Glutamatergic neuron (in vitro differentiated cells): Measurements from ENCODE around the gene TMEM229B. TPM values are rescaled to one million over a fixed set of nuclear protein-coding genes. Genes with fewer than 3 reads are reported as not detected.

Experiments
- DNase-seq: peaks from one replicate; pipeline ENCODE4 v3.0.0; 2022
- H3K27ac Mint-ChIP-seq: one replicate; pipeline ENCODE4 v1.8.0; 2020; ENCODE audit warnings: mild to moderate bottlenecking, mixed read lengths, inconsistent platforms; ENCODE audit not compliant: unreplicated experiment
- H3K27me3 Mint-ChIP-seq: one replicate; pipeline ENCODE4 v1.8.0; 2020; ENCODE audit warnings: mild to moderate bottlenecking, moderate library complexity, mixed read lengths, inconsistent platforms; ENCODE audit not compliant: unreplicated experiment
- H3K36me3 Mint-ChIP-seq: one replicate; pipeline ENCODE4 v1.8.0; 2020; ENCODE audit warnings: mild to moderate bottlenecking, mixed read lengths, inconsistent platforms; ENCODE audit not compliant: unreplicated experiment
- H3K4me1 Mint-ChIP-seq: one replicate; pipeline ENCODE4 v1.8.0; 2020; ENCODE audit warnings: mild to moderate bottlenecking, low read depth, mixed read lengths, inconsistent platforms; ENCODE audit not compliant: unreplicated experiment
- H3K4me3 Mint-ChIP-seq: one replicate; pipeline ENCODE4 v1.8.0; 2020; ENCODE audit warnings: mild to moderate bottlenecking, mixed read lengths, inconsistent platforms; ENCODE audit not compliant: unreplicated experiment
- H3K9me3 Mint-ChIP-seq: one replicate; pipeline ENCODE4 v1.8.0; 2020; ENCODE audit warnings: mild to moderate bottlenecking, moderate library complexity, mixed read lengths, inconsistent platforms; ENCODE audit not compliant: unreplicated experiment
- total RNA-seq: library from RNA; stranded (reverse); fragmentation: NEBNext Ultra II Directional; extraction: Animal tissue kit (Norgen Biotek cat#: 25700); gene quantifications from one replicate; pipeline ENCODE4 v1.2.1, GENCODE V29; 2021; ENCODE audit not compliant: unreplicated experiment
- TF ChIP-seq, protein P1 (sequence below): fragments of 200-600 bp; sonication (generic); IDR thresholded peaks from one replicate; pipeline ENCODE4 v1.5.0; 2021; ENCODE audit not compliant: partially characterized antibody, unreplicated experiment

TMEM229B gene
- total RNA-seq, 1 donor from 2014 or later, result 7.5 TPM

DNA sequence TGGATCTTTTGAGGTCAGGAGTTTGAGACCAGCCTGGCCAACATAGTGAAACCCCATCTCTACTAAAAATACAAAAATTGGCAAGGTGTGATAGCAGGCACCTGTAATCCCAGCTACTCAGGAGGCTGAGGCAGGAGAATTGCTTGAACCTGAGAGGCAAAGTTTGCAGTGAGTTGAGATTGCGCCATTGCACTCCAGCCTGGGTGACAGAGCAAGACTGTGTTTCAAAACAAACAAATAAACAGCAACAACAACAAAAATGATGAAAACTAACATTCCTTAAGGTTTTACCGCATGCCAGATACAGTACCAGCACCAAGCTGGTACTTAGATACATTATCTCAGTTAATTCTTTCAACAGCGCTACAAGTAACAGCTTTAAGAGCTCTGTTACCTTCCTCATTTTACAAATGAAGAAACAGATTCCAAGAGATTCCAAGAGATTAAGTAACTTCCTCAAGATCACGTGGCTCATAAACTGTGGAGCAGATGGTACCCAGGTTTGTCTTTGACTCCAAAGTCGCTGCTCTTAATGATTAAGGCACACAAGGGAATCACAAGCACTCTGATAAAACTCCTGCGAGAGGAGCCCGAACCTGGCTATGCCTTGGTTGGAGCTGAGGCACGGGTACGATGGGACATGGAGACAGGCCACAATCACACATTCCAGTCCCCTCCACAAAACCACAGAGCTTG lies 58.9 kb downstream of the TMEM229B start:
- no peak for DNase-seq
- Mint-ChIP-seq H3K4me1 (no peaks in the 10 kb centered on the region), H3K9me3 (peaks cover 4% of the 10 kb centered on the region)

DNA sequence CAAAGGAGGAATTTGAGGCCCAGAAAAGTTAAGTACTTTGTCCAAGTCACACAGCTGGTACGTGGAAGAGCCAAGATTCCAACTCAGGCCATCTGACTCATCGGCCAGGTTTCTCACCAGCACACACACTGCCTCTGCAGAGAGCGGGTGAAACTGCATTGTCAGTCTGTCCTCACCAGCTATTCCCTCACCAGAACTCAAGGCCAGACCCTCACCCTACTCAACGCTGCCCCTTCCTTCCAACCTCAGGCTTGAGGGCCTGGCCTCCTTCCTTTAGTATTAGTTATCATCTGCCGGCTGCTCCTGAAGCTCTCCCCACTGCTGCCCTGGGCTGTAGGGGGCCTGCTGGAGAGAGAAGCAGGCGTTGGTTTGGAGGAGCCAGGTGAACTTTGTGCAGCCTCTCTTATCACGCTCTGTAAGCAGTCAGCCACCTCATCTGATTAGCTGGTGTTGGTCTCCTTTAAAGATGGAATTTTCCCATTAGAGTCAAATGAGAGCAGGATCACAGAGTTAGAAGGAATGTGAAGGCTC lies 60.0 kb downstream of the TMEM229B start:
- DNase-seq, result no peak
- Mint-ChIP-seq H3K4me1 (no peaks in the 10 kb centered on the region), H3K9me3 (peaks cover 4% of the 10 kb centered on the region), H3K27ac (no peak overlapping the region), H3K27me3 (no peaks in the 10 kb centered on the region), H3K36me3 (no peaks in the 10 kb centered on the region), H3K4me3 (no peak overlapping the region)
- TF ChIP-seq, protein P1, sequence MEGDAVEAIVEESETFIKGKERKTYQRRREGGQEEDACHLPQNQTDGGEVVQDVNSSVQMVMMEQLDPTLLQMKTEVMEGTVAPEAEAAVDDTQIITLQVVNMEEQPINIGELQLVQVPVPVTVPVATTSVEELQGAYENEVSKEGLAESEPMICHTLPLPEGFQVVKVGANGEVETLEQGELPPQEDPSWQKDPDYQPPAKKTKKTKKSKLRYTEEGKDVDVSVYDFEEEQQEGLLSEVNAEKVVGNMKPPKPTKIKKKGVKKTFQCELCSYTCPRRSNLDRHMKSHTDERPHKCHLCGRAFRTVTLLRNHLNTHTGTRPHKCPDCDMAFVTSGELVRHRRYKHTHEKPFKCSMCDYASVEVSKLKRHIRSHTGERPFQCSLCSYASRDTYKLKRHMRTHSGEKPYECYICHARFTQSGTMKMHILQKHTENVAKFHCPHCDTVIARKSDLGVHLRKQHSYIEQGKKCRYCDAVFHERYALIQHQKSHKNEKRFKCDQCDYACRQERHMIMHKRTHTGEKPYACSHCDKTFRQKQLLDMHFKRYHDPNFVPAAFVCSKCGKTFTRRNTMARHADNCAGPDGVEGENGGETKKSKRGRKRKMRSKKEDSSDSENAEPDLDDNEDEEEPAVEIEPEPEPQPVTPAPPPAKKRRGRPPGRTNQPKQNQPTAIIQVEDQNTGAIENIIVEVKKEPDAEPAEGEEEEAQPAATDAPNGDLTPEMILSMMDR, result no peak

More for the DNA sequence above, 58.9 kb downstream of the TMEM229B start:
- TF ChIP-seq, protein P1, result no peak
- Mint-ChIP-seq H3K4me3 (no peak overlapping the region), H3K27me3 (no peaks in the 10 kb centered on the region), H3K27ac (no peak overlapping the region), H3K36me3 (no peaks in the 10 kb centered on the region)

DNA sequence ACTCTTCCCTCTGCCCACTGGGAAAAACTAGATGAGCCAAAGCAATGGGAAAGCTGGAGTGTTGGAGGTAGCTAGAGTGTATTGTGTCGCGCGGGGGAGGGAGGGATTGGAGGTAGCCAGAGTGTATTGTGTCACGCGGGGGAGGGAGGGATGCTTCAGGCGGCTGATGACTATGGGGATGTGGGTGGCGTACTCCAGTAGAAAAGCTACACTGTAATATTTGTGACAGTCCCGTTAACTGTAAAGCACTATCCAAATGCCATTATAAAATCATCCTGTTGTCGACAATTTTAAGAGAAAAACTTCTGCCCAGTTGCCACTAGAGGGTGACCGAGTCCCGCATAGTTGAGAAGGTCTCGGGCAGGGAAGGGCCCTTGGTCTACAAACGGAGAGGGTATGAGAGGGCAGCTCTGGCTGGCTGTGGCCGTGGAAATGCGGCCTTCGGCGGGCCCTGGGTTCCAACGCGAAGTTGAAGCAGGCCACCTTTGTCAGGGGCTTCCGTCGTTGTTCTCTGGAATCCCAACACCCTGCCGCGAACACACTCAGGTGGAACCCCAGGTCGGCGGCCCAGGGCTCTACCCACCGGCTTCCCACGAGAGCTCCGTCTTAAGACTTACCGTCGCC lies 61.4 kb downstream of the TMEM229B start:
- H3K4me1 Mint-ChIP-seq, result no peaks in the 10 kb centered on the region
- H3K4me3 Mint-ChIP-seq, result no peak overlapping the region
- DNase-seq, result peak; percentile 81
- H3K36me3 Mint-ChIP-seq, result no peaks in the 10 kb centered on the region
- TF ChIP-seq, protein P1, result peak; percentile 85
- peak overlapping the region; percentile 31 for H3K27ac Mint-ChIP-seq
- H3K9me3 Mint-ChIP-seq, result peaks cover 4% of the 10 kb centered on the region
- peaks cover 2% of the 10 kb centered on the region for H3K27me3 Mint-ChIP-seq

DNA sequence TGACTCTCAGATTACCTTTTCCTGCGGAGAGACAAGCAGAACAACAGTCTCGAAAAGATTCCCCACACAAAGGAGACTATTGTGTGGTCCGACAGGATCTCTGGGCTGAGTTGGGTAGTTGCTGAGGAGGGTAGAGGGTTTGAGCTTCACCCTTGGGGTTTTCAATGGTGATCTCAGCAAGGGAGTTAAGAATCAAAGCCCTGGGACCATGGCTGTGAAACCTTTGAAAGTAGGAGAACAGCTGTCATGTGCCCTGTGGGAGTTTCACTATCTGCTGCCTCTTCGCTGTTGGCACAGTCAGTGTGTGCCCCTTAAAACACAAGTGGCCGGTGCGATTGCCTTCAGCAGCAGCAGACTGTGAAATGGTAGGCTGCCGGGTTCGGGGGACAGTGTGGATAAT lies 62.4 kb downstream of the TMEM229B start:
- no peaks in the 10 kb centered on the region for H3K4me1 Mint-ChIP-seq
- peaks cover 2% of the 10 kb centered on the region for H3K27me3 Mint-ChIP-seq
- H3K4me3 Mint-ChIP-seq, result peak overlapping the region; percentile 15
- peak overlapping the region; percentile 48 for H3K27ac Mint-ChIP-seq
- no peaks in the 10 kb centered on the region for H3K36me3 Mint-ChIP-seq
- TF ChIP-seq, protein P1, result no peak
- peaks cover 4% of the 10 kb centered on the region for H3K9me3 Mint-ChIP-seq
- no peak for DNase-seq

DNA sequence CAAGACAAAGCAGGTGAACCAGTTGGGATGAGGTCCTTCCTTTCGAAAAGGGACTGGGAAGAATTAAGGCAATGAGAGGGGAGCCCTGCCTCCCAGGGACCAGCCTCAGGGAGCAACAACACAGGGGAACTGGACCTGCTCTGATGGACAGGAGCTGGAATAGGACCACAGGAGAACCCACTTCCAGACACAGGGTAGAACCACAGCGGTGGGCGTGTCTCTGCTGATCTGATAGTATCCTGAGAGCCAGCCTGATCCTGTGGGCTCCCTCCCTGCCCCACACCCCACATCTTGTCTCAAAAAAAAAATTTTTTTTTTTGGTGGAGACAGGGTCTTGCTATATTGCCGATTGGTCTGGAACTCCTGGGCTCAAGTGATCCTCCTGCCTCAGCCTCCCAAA lies 62.9 kb downstream of the TMEM229B start:
- H3K27ac Mint-ChIP-seq, result no peak overlapping the region
- no peaks in the 10 kb centered on the region for H3K36me3 Mint-ChIP-seq
- H3K27me3 Mint-ChIP-seq, result peaks cover 2% of the 10 kb centered on the region
- DNase-seq, result no peak
- H3K4me3 Mint-ChIP-seq, result no peak overlapping the region
- no peaks in the 10 kb centered on the region for H3K4me1 Mint-ChIP-seq
- H3K9me3 Mint-ChIP-seq, result peaks cover 4% of the 10 kb centered on the region
- TF ChIP-seq, protein P1, result no peak
